CD4-positive, alpha-beta T cell treated with Interleukin-1 beta for 1 hour (primary cell): ENCODE measurements around the gene ZBTB16.

Experiments
- DNase-seq, 2 donors: peaks; one replicate each; pipeline ENCODE4 v3.0.0-alpha.2; 2020 to 2022

ZBTB16 gene

GRCh38 chr11:114251815-114252337 lies 192.4 kb downstream of the ZBTB16 start:
- DNase-seq = no peak

DNA sequence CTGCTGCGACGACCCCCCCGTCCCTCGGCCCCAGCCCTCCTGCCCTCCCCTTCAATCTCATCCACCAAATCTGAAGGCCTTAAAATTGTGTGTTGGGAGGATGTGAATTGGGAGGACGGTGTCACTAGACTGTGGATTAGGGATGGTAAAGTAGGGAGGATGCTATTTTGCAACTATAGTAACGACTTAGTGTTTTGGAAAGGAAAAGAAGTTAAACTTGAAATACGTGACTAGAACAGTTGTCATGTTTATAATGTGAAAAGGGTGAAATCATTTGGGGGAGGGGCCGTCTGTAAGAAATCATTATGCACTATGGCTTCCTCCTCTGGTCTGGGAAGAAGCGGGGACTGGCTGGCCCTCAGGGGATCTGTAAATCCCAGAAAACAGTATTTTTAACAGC lies 193.3 kb downstream of the ZBTB16 start:
- DNase-seq = no peak

DNA sequence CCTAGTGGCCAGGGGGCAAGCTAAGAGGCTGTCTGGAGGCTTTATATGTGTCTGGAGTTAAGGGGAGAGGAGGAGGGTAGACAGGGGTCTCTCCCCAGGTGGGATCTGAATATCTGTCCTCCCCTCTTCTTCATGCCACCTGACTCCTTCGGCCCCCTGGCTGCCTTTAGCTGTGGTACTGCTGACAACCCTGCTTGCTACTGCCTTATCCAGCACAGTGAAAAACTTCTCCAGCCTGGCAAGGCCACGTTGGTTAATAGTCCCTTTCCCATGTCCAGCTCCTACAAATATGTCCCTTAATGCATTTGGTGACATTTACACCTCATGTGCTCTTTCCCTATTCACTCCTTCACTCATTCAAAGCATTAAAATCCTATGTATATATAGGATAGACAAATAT lies 194.3 kb downstream of the ZBTB16 start:
- DNase-seq = no peak

- DNase-seq = no peak
Observed at GRCh38 chr11:114254571-114255146, 195.1 kb downstream of the ZBTB16 start.

DNA sequence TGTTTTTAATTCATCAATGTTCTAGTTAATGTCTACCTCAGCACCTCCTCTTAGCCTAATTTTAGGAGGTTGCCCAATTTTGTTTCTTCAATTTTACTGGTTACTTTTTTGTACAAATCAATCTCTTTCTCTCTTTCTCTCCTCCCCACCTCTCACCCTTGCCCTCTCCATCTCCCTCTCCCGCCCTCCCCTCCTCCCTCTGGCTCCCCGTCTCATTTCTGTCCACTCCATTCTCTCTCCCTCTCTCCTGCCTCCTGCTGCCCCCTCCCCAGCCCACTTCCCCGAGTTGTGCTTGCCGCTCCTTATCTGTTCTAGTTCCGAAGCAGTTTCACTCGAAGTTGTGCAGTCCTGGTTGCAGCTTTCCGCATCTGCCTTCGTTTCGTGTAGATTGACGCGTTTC lies 195.8 kb downstream of the ZBTB16 start:
- no peak for DNase-seq

- no peak for DNase-seq
Observed at GRCh38 chr11:114256176-114256966, 196.9 kb downstream of the ZBTB16 start.

DNA sequence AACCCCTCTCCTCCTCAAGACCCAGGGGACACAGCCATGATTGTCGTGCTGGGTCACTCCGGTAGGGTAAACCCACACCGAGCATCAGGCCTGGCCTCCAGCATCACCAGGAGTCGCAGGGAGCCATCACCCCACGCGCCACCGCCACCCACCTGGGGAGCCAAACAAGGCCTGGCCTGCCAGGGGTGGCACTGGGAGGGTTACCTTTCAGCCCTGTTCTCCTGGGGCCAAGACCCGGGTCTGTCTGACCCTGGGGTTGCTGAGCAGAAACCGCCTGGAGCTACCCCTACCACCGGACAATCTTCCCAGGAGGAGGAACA lies 197.4 kb downstream of the ZBTB16 start:
- DNase-seq = no peak

GRCh38 chr11:114257621-114258558 lies 198.4 kb downstream of the ZBTB16 start:
- DNase-seq = no peak

DNA sequence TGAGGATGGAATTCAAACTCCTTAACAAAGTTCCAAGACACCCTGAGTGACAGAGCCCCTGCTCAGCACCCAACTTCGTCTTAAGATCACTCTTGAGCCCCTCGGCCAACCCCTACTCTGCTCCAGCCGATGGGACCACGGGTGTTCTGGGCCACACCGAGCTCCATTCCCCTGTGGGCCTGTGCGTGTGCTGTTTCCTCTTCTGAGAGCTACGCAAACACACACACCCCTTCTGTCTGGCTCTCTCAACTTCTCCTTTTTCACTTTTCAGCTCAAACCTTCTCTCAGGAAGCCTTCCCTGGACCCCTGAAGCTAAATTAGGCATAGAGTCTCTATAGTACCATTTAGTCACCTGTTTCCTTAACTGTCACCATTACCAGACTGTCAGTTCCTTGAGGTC lies 199.2 kb downstream of the ZBTB16 start:
- peak in 1 of 2 donors; percentile 58 for DNase-seq

DNA sequence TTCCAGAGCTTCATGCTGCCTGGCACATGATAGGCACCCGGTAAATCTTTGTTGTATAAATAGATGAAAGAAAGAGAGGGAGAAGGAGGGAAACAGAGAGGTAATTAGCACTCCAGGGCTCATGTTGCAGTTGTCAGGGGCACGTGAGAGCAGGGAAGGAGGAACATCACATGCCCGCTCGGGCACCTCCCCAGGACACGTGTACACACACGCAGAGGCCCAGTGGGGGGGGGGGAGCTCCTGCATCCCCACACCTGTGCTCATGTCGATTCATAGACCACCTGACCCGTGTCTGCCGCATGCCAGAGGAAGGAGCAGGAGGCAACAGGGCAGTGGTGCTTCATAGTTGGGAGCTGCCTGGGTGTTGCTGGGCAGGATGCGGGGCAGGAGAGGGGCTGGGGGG lies 199.6 kb downstream of the ZBTB16 start:
- peak in 1 of 2 donors; percentile 41 for DNase-seq

DNA sequence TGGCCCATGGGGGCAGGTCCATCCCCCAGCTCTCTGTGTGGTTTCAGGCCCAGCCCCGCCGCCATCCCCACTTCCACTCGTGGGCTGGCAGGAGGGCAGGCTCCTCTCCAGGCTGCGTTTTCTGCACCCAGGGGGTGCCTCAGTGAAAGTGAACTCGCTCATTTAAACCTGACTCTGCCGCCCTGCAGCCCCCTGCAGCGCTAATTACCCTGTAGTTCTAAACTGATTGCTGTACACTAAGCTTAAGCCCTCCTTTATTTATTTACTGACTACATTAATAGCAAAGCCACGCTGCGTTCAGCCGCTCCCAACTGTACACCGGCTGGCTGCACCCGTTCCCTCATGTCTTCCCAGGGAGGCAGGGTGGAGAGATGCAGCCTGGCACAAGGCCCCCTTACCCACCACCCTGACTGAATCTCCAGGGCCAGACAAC lies 200.1 kb downstream of the ZBTB16 start:
- no peak for DNase-seq

GRCh38 chr11:114260077-114260476 lies 200.6 kb downstream of the ZBTB16 start:
- no peak for DNase-seq

DNA sequence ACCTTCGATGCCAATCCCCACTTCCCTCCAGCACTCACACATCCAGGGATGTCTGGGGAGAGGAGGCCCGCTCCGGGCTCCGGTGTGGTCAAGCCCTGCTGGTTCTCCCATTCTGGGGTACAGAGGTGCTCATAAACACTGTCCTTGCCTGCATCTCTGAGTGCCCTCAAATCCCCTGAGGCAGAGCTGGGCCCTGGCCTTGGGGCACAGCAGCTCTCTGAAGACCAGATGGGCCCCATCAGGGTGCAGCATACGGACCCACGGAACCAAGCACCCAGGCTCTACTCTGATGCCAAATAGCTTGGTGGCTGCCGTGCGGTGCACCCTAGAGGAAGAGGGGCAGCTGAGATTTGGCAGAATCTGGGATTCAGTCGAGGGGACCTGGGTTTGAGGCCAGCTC lies 201.0 kb downstream of the ZBTB16 start:
- DNase-seq = no peak

DNA sequence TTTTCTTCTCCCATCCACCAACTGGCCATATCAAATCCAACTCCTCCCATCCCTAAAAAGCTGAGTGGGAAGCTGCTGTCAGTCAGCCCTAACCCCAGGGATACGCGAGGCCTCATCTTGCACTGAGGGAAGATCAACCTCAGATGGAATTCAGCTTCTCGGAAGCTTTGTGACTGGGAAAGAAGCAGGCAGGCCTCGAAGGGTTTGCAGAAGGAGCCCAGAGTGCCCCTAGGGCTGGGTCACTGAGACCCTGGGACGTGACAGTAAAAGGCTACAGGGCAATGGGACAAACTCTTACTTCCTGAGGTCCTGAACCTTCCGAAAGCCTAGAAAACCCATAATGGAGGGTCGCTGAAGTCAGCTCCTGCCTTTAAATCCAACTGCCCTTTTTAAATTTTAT lies 202.3 kb downstream of the ZBTB16 start:
- no peak for DNase-seq

DNA sequence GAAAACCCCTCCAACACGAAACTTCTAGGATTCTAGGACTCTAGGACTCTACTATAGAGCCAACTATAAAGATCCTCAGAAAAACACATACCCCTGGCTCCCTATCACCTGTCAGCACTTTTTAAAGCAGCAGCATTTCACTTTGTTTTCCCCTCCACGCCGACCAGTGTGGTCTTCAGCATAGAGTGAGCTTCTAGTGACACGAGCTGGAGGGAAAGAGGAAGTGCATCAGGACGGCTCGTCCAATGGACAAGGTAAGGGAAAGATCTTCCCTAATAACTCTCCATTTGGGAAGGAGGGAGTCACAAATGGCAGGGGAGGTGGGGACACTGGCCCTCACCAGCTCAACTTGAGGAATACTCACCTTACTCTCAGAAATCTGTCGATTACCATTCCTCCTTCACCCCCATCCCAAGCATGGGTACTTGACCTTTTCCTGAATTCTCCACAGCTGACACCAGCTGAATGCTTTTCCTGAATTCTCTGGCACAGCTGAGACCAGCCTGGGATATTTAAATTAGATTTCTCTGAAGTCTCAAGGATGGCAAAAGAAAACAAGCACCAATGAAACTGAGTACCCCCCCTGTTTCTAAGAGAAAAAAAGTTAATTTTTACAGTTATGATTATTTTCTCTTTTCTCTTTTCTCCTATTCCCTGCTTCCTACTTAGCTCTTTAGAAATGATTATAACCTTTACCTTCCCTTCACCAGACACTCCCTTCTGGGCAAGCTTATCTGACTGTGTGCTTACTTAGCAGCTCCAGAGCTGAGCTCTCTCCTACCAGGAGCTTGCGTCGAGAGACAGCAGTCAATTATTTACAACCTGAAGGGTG lies 203.4 kb downstream of the ZBTB16 start:
- DNase-seq = peak; percentile 20 to 25

DNA sequence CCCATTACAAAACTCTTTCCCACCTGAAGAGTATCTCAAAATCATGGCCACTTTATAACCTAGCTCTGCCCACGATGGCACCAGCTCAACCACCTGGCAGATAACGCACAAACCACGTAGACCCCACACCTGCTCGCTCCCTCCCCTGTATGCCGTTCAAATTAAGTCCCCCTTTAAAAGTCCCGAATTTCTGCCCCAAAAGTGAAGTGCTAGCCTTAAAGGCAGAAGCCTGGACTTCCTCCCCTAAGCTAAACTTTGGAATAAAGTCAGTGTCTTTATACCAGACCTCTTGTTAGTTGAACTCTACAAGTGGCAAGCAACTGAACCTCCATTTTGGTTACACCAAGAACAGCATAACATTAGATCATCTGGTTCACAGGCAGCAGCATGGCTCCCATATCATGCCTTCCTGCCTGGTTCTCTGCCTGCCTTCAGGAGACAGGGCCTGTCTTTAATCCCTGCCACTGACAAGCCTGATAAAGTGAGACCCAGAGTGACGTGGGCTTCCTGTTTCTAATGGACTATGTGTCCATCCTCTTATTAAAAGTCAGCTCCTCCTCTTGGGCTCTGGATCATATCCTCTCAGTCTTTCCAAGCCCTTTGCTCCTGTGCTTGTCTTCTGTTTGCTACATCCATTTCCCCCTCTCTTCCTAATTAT lies 204.1 kb downstream of the ZBTB16 start:
- DNase-seq = no peak

DNA sequence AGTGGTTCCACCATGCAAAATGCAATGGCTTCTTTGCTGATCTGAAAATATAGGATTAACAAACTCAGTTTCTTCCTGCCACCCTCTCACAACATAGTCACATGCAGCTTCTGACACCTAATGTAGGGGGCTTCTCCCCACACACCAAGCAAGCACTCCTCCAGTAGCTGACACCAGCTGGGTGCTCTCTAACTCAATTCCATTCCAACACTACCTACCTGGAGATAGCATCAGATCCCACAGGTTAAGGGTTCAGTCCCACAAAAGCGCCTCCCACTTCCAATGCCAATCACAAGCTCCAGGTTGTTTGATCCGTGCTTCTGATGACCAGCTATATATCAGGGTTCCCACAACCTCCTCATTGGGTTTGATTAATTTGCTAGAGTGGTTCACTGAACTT lies 204.9 kb downstream of the ZBTB16 start:
- no peak for DNase-seq

- no peak for DNase-seq
Observed at GRCh38 chr11:114265122-114265878, 205.8 kb downstream of the ZBTB16 start.

DNA sequence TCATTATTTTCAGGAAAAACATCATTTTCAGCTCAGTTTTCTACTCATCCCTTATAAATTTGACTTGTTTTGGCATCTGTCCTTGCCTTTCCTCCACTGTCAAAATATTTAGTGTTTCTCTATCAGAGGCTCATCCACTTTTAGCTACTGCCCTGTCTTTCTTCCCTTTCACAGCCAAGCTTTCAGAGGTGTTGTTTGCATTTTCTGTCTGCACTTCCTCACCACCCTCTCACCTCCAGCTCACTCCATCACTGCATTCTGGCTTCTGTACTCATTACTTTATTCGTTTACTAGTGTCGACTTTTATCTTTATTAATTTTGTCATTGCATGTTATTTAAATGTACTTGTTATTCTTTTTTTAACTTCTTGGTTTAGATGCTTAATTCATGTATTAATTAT lies 210.0 kb downstream of the ZBTB16 start:
- DNase-seq = no peak

- DNase-seq = no peak
Observed at GRCh38 chr11:114270531-114271270, 211.2 kb downstream of the ZBTB16 start.
